Mucosa of stomach (tissue), 1 donor: ENCODE data around the gene EEF1A2.

Source experiments
- H3K27me3 ChIP-seq: one replicate; pipeline ENCODE4 v1.7.0; 2013; ENCODE audit warnings: mild to moderate bottlenecking, low read length; ENCODE audit not compliant: control insufficient read depth, insufficient read depth
- H3K36me3 ChIP-seq: one replicate; pipeline ENCODE4 v1.7.0; 2013; ENCODE audit warnings: low read length; ENCODE audit not compliant: control insufficient read depth, insufficient read depth
- H3K4me1 ChIP-seq: one replicate; pipeline ENCODE4 v1.7.0; 2013; ENCODE audit warnings: mild to moderate bottlenecking, low read length; ENCODE audit not compliant: control insufficient read depth, insufficient read depth
- H3K4me3 ChIP-seq: one replicate; pipeline ENCODE4 v1.7.0; 2013; ENCODE audit warnings: low read length
- H3K9ac ChIP-seq: one replicate; pipeline ENCODE4 v1.7.0; 2013; ENCODE audit warnings: mild to moderate bottlenecking, low read length, moderate library complexity
- H3K9me3 ChIP-seq: one replicate; pipeline ENCODE4 v1.7.0; 2013; ENCODE audit warnings: mild to moderate bottlenecking, low read length, moderate library complexity; ENCODE audit not compliant: control insufficient read depth
- donor health status: Pancreatic carcinoma.

EEF1A2 gene

DNA sequence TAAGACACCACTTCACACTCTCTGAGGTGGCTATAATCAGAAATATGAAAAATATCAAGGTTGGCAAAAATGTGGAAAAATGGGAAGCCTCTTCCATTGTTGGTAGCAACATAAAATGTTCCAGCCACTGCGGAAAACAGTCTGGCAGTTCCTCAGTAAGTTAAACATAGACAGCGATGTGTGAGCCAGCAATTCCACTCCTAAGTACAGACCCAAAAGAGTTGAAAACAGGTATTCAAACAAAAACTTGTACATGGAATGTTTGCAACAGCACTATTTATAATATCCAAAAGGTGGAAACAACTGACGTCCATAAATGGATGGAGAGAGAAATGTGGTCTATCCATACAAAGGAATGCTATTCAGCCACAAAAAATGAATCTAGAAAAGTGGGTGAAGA is 14.3 kb upstream of the EEF1A2 start:
- Histone ChIP-seq H3K9ac (no peak overlapping the region), H3K4me1 (no peaks in the 10 kb centered on the region), H3K4me3 (no peak overlapping the region), H3K9me3 (no peaks in the 10 kb centered on the region), H3K27me3 (peaks cover 4% of the 10 kb centered on the region), H3K36me3 (no peaks in the 10 kb centered on the region)

DNA sequence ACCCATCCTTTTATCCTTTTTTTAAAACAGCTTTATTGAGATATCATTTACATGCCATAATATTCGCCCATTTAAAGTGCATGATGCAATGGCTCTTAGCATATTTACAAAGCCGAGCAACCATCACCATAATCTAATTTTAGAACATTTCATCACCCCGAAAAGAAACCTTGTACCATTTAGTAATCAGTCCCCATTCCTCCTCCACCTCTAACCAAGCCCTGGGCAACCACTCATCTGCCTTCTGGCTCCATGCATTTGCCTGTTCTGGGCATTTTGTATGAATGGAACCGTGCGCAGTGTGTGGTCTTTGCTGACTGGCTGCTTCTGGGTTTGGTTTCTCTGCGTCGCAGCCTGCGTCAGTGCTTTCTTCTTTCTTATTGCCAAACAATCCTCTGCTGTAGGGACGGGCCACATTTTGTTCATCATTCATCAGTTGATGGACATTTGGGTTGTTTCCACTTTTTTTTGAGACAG is 10.2 kb upstream of the EEF1A2 start:
- Histone ChIP-seq H3K36me3 (no peaks in the 10 kb centered on the region), H3K4me1 (no peaks in the 10 kb centered on the region), H3K9me3 (no peaks in the 10 kb centered on the region), H3K27me3 (peaks cover 16% of the 10 kb centered on the region), H3K4me3 (no peak overlapping the region), H3K9ac (no peak overlapping the region)

DNA sequence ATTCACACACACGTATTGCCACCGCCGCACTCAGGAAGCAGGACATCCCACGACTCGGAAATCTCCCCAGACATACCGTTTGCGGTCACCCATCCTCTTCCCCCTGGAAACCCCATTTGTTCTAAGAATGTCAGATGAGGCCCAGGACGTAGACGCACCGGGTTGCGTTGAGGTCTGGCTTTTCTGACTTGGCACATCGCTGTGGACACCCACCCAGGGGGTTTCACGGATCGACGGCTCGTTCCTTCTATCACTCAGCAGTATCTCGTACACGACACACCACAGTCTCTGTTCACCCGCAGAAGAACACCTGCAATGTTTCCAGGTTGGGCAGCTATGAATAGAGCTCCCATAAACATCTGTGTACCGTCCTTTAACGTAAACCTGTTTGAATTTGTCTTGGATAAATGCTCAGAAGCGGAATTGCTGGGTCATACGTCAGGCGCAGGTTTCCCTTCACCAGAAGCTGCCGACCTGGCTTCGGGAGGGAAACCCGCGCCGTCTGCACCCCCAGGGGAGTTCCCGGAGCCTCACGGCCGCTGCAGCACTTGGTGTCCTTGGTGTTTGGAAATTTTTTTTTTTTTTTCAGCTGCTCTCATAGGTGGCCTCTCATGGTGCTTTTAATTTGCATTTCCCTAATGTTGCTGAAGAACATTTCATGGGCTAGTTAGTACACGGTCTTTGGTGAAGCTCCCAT is 9.3 kb upstream of the EEF1A2 start:
- Histone ChIP-seq H3K4me3 (no peak overlapping the region), H3K9ac (no peak overlapping the region), H3K4me1 (no peaks in the 10 kb centered on the region), H3K36me3 (no peaks in the 10 kb centered on the region), H3K9me3 (no peaks in the 10 kb centered on the region), H3K27me3 (peaks cover 22% of the 10 kb centered on the region)

DNA sequence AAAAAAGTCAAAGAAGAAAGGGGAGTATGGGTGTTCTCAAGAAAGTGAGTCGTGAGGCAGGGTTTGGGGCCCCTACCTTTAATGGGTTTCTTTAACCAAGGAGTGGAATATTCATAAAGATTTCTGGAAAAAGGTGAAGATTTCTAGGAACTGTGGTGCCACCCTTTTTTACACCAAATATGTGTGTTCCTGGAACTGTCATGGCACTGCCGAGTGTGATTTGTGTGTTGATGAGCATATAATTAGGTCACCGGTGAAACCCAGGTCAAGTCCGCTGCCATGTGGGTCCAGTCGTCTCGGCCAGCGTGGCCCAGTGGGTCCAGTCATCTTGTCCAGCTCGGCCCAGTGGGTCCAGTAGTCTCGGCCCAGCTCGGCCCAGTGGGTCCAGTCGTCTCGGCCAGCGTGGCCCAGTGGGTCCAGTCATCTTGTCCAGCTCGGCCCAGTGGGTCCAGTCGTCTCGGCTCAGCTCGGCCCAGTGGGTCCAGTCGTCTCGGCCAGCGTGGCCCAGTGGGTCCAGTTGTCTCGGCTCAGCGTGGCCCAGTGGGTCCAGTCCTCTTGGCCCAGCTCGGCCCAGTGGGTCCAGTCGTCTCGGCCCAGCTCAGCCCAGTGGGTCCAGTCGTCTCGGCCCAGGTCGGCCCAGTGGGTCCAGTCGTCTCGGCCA is 8.3 kb upstream of the EEF1A2 start:
- no peak overlapping the region for H3K4me3 ChIP-seq
- no peaks in the 10 kb centered on the region for H3K9me3 ChIP-seq
- no peaks in the 10 kb centered on the region for H3K36me3 ChIP-seq
- peaks cover 30% of the 10 kb centered on the region for H3K27me3 ChIP-seq
- H3K9ac ChIP-seq, result no peak overlapping the region
- no peaks in the 10 kb centered on the region for H3K4me1 ChIP-seq

DNA sequence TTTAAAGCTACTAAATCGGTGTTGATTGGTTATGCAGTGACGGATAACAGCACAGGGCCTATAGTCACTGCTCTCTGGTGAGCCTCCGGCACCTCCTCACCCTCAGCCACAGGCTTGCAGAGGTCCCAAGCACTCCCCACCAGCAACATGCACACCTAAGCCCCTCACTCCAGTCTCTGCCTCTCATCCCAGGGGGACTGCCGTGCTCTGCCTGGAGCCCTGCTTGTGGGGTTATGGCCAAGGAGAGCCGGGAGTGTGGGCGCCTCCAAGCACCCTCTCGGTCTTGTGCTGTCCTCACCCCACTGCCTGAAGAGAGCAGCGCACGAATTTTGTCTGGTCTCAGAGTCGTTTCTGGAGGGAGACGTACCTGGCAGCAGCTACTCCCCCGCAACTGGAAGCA is 6.8 kb upstream of the EEF1A2 start:
- Histone ChIP-seq H3K4me3 (no peak overlapping the region), H3K4me1 (no peaks in the 10 kb centered on the region), H3K27me3 (peaks cover 34% of the 10 kb centered on the region), H3K9me3 (no peaks in the 10 kb centered on the region), H3K36me3 (no peaks in the 10 kb centered on the region), H3K9ac (no peak overlapping the region)

DNA sequence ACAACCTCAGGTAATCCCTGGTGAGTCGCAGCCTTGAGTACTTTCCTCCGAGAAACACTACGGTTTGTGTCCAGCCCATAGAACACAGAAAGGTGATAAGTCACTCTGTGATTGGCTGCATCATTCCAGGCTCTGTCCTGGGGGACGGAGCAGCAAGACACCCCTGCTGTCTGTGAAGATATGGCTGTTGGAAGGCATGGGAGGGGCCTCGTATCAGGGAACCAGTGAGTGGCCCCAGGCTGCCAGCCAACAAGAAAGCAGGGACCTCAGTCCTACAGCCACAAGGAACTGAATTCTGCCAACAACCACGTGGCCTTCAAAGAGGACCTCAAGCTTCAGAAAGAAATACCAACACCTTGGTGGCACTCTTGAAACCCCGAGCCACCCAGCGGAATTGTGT is 6.4 kb upstream of the EEF1A2 start:
- no peaks in the 10 kb centered on the region for H3K4me1 ChIP-seq
- H3K9ac ChIP-seq, result no peak overlapping the region
- no peaks in the 10 kb centered on the region for H3K36me3 ChIP-seq
- peaks cover 35% of the 10 kb centered on the region for H3K27me3 ChIP-seq
- no peak overlapping the region for H3K4me3 ChIP-seq
- no peaks in the 10 kb centered on the region for H3K9me3 ChIP-seq

DNA sequence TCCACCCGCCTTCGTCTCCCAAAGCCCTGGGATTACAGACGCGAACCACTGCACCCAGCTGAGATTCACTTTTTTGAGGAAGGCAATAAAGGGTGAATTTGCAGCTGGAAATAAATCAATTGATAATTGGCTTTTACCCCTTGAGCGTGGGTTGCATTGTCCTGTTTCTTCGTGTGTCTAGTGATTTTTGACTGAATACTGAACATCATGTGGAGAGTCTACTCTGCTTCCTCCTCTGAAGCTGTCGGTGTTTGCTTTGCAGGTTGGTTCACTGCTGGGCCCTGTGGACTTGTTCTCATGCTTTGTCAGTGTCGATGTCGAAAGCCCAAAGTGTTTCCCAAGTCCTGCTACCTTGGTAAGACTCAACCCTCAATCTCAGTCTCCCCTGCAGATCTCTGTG is 5.8 kb upstream of the EEF1A2 start:
- no peaks in the 10 kb centered on the region for H3K4me1 ChIP-seq
- H3K9ac ChIP-seq, result no peak overlapping the region
- H3K9me3 ChIP-seq, result no peaks in the 10 kb centered on the region
- no peak overlapping the region for H3K4me3 ChIP-seq
- H3K36me3 ChIP-seq, result no peaks in the 10 kb centered on the region
- peaks cover 42% of the 10 kb centered on the region for H3K27me3 ChIP-seq

DNA sequence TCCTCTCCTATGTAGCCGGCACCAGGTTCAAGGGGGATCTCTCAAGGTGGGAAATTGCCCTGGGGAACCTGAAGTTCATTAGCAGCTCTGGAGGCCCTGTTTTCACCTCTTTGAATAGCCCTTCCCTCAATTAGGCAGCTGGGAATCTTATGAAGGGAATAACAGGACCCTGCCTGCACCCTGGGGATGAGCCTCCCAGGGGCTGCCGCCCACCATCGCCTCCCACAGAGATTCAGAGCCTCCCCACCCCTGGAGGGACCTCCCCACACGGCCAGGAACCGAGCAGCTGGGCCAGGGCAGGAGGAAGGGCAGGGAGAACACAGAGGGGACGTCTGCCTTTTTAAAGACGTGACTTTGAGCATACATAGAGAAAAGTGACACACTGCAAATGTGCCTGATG is 4.6 kb upstream of the EEF1A2 start:
- no peaks in the 10 kb centered on the region for H3K4me1 ChIP-seq
- no peak overlapping the region for H3K9ac ChIP-seq
- H3K4me3 ChIP-seq, result no peak overlapping the region
- no peaks in the 10 kb centered on the region for H3K36me3 ChIP-seq
- no peaks in the 10 kb centered on the region for H3K9me3 ChIP-seq
- H3K27me3 ChIP-seq, result peaks cover 42% of the 10 kb centered on the region

DNA sequence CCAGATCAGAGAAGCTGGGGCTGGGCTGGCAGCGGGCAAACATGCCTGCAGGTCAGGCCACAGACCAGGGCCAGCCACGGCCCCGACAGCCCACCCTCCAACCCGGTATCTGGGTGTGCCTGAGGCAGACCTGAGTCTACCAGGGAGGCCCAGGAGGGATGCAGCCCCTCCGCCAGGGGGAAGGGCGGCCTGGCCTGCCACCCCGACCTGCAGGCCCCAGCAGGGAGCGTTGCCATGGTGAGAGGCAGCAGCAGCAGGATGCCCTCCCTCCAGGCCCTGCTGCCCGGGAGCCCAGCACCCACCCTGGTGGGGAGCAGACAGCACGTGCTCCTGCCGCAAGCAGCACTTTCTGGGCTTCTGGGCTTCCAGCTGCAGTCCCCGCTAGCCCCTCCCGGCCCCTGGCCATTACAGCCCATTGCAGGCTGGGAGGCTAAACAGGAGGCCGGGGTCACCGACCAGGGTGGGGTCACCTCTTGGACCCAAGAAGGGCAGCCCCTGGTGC is 3.8 kb upstream of the EEF1A2 start:
- Histone ChIP-seq H3K9ac (no peak overlapping the region), H3K27me3 (peaks cover 48% of the 10 kb centered on the region), H3K4me1 (peaks cover 8% of the 10 kb centered on the region), H3K4me3 (no peak overlapping the region), H3K9me3 (no peaks in the 10 kb centered on the region), H3K36me3 (no peaks in the 10 kb centered on the region)

DNA sequence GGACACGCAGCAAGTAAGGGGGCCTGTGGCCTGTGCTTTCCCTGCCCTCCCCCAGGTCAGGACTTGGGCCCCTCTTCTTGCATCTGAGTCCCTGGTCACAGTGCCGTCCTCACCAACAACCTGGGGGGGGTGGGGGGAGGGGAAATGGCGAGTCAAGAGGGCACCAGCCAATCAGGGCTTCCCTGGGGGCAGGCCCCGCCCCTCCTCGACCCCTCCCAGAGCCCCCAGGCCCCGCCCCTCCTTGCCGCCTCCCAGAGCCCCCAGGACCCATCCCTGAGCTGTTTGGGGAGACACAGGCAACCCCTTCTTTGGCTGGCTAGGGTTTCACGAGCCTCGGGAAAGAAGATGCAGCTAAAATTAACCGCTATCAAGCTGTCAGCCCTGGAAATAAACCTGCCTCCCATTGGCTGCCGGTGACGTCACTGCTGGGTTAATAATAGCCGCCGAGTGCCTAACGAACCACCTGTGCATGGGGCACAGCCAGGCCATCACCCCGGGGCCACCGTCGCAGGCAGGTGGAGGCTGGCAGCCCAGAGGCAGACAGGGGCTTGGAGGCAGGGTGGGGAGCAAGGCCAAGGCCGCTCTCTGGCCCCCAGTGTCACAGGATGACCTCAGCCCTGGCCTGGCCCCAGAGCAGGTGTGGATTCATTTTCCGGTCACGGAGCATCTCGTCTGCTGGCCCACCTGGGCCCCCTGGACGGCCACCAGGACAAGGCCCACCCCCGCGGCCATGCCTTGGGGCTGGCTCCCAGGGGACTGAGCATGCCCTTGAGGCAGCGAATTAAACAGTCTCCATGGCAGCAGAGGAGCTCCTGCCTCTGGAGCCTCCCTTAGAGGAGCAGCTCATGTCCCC is 3.2 kb upstream of the EEF1A2 start:
- H3K36me3 ChIP-seq, result no peaks in the 10 kb centered on the region
- H3K9ac ChIP-seq, result no peak overlapping the region
- no peak overlapping the region for H3K4me3 ChIP-seq
- H3K4me1 ChIP-seq, result peaks cover 9% of the 10 kb centered on the region
- H3K27me3 ChIP-seq, result peaks cover 49% of the 10 kb centered on the region
- no peaks in the 10 kb centered on the region for H3K9me3 ChIP-seq

DNA sequence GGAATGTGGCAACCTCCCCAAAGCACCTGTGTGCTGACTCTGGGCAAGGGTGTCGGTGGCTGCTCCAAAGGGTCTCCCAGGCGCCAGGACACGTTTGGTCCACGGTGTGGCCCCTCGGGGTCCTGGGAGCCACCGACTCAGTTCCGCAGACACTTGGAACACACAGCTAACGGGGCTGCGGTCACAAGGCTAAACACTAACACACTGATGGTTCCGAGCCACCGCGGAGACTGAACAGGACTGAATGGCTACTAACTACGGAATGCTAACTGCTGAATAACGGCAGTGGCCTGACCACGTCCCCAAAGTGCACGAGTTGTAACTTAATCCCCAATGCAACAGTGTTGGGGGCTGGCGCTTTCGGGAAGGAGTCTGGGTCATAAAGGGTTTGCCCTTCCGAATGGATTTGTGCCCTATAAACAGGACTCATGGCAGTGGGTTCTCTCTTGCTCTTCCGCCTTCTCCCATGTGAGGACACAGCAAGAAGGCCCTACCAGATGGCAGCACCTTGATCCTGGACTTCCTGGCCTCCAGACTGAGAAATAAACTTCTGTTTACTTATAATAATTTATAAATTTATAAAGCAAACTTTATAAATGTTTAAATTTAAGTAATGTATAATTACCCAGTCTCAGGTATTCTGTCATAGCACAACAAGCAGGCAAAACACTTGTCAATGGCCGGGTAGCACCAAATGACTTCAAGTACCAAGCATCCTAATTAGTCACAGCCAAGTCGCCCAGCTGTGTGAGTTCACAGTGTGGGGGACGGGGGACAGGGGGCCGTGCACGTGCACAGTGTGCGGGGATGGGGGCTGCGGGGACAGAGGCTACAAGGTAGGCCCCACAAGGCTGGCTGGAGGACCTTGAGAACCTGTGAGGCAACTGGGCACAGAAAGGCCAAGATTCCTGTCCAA is 2.3 kb upstream of the EEF1A2 start:
- peaks cover 9% of the 10 kb centered on the region for H3K4me1 ChIP-seq
- peaks cover 52% of the 10 kb centered on the region for H3K27me3 ChIP-seq

More for the DNA sequence above, 2.3 kb upstream of the EEF1A2 start:
- Histone ChIP-seq H3K4me3 (no peak overlapping the region), H3K9me3 (no peaks in the 10 kb centered on the region), H3K36me3 (no peaks in the 10 kb centered on the region), H3K9ac (no peak overlapping the region)
